Effector memory CD8-positive, alpha-beta T cell (primary cell): ENCODE measurements around the gene CYREN.

Experiments
- ATAC-seq: fragments of 150-1000 bp; cut with Tn5 transposase; replicated peaks from 2 replicates; pipeline ENCODE4 v1.10.0; 2021; ENCODE audit warnings: mild to moderate bottlenecking, moderate library complexity
- DNase-seq, 3 experiments: peaks; one replicate each; pipeline ENCODE4 v3.0.0; 2021
- H3K27ac Mint-ChIP-seq, 2 donors: one replicate each; pipeline ENCODE4 v1.8.0; 2022; ENCODE audit warnings: mild to moderate bottlenecking in 2 of 2, mixed read lengths in 2 of 2, moderate library complexity in 2 of 2
- H3K27me3 Mint-ChIP-seq, 2 donors: one replicate each; pipeline ENCODE4 v1.8.0; 2022; ENCODE audit warnings: mixed read lengths in 2 of 2
- H3K36me3 Mint-ChIP-seq: one replicate; pipeline ENCODE4 v1.8.0; 2022; ENCODE audit warnings: mild to moderate bottlenecking, moderate library complexity, mixed read lengths; ENCODE audit not compliant: insufficient read depth
- H3K4me1 Mint-ChIP-seq, 2 donors: one replicate each; pipeline ENCODE4 v1.8.0; 2022; ENCODE audit warnings: low read depth in 2 of 2, mixed read lengths in 2 of 2
- H3K4me3 Mint-ChIP-seq, 2 donors: one replicate each; pipeline ENCODE4 v1.8.0; 2022; ENCODE audit warnings: mild to moderate bottlenecking in 2 of 2, mixed read lengths in 2 of 2, moderate library complexity in 2 of 2
- H3K9me3 Mint-ChIP-seq, 2 donors: one replicate each; pipeline ENCODE4 v1.8.0; 2022; ENCODE audit warnings: mixed read lengths in 2 of 2

The CYREN gene

DNA sequence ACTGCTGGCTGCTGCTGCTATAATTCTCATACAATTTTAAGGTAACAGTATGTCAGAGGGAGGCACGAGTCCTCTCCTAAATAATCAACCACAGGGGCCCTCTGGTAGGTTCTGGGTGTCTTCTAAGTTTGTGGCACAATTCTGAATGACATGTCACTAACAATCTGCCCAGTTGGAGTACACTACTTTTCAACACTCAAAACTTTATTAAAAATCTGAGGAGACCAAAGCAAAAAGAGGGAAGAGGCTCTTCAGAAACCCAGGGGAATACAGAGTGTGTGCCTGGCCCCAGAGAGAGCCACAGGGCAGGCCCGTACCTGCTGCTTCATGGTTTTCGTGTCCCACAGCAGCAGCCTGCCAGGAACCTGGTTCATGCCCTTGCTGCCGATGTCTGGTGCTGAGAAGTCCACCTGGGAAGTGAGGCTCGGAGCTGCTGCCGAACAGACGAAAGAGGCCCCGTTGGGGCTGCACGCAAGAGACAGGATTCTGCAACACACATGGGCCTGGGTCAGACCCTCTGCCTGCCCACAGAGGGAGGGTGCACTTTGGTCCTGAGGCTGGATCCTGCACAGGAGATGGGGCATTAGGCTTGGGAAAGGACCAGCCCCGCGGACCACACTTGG is 22.5 kb upstream of the CYREN start:
- Mint-ChIP-seq H3K36me3 (peaks cover 58% of the 10 kb centered on the region), H3K27me3 (no peaks in the 10 kb centered on the region), H3K9me3 (no peaks in the 10 kb centered on the region), H3K27ac (peak overlapping the region; percentile 33 to 51), H3K4me3 (no peak overlapping the region), H3K4me1 (no peaks in the 10 kb centered on the region)
- ATAC-seq (no peak), DNase-seq (no peak)

GRCh38 chr7:135190703-135191102 is 20.2 kb upstream of the CYREN start:
- Mint-ChIP-seq H3K4me1 (no peaks in the 10 kb centered on the region), H3K9me3 (no peaks in the 10 kb centered on the region), H3K27ac (no peak overlapping the region), H3K27me3 (no peaks in the 10 kb centered on the region), H3K36me3 (peaks cover 61% of the 10 kb centered on the region), H3K4me3 (no peak overlapping the region)
- ATAC-seq (no peak), DNase-seq (no peak)

DNA sequence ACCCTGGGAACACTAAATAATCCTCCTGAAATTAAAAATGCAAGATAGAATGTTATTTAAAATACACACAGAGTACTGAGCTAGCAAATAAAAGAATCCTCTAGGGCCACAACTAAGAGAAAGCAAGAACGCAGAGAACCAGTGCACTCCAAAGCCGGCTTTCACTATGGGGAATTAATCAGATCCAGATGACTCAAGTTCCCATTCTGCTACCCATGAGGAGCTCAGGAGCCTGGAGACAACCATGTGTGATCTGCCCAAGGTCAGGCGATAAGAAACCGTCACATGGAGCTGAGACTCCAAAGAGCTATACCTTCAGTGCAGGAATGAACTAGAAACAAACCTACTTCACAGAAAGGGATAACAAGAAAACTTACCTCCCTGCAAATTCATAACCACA is 19.5 kb upstream of the CYREN start:
- H3K4me1 Mint-ChIP-seq: no peaks in the 10 kb centered on the region
- DNase-seq (no peak), ATAC-seq (no peak)
- peak overlapping the region in 1 of 2 donors; percentile 42 for H3K27ac Mint-ChIP-seq
- H3K36me3 Mint-ChIP-seq: peaks cover 62% of the 10 kb centered on the region
- H3K4me3 Mint-ChIP-seq: no peak overlapping the region
- no peaks in the 10 kb centered on the region for H3K27me3 Mint-ChIP-seq
- no peaks in the 10 kb centered on the region for H3K9me3 Mint-ChIP-seq

GRCh38 chr7:135189221-135189662 is 18.7 kb upstream of the CYREN start:
- H3K9me3 Mint-ChIP-seq: no peaks in the 10 kb centered on the region
- DNase-seq: no peak
- H3K4me1 Mint-ChIP-seq: no peaks in the 10 kb centered on the region
- no peak overlapping the region for H3K4me3 Mint-ChIP-seq
- no peaks in the 10 kb centered on the region for H3K27me3 Mint-ChIP-seq
- H3K36me3 Mint-ChIP-seq: peaks cover 59% of the 10 kb centered on the region
- no peak for ATAC-seq
- peak overlapping the region in 1 of 2 donors; percentile 42 for H3K27ac Mint-ChIP-seq

- Mint-ChIP-seq H3K27me3 (no peaks in the 10 kb centered on the region), H3K4me3 (no peak overlapping the region), H3K27ac (peak overlapping the region in 1 of 2 donors; percentile 70), H3K9me3 (no peaks in the 10 kb centered on the region), H3K36me3 (peaks cover 56% of the 10 kb centered on the region), H3K4me1 (no peaks in the 10 kb centered on the region)
- DNase-seq: no peak
- ATAC-seq: no peak
These were observed 17.9 kb upstream of the CYREN start for GRCh38 chr7:135188298-135188984.

DNA sequence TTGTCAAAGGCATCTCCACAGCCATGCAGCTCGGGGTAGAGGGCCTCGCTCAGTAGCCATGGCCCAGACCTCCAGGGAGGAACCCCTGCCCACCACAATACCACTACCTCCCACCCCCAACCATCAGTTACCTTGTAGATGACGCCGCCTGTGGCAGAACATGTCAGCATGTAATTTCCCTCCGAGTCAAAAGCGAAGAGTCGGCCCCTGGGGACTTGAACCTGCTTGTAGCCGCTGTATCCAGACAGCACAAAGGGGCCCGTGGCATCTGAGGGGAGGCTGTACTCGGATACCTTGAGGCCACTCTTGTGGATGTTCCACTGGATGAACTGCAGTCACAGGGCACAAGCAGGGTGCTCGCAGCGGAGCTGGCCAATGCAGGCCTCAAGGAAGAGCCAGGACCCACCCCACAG is 16.3 kb upstream of the CYREN start:
- peaks cover 57% of the 10 kb centered on the region for H3K36me3 Mint-ChIP-seq
- H3K27ac Mint-ChIP-seq: no peak overlapping the region
- ATAC-seq: no peak
- no peaks in the 10 kb centered on the region for H3K27me3 Mint-ChIP-seq
- H3K4me3 Mint-ChIP-seq: no peak overlapping the region
- DNase-seq: no peak
- peaks cover 0 to 4% of the 10 kb centered on the region in 2 donors for H3K9me3 Mint-ChIP-seq
- no peaks in the 10 kb centered on the region for H3K4me1 Mint-ChIP-seq

- H3K4me3 Mint-ChIP-seq: no peak overlapping the region
- DNase-seq: no peak
- ATAC-seq: no peak
- H3K9me3 Mint-ChIP-seq: peaks cover 0 to 4% of the 10 kb centered on the region in 2 donors
- H3K4me1 Mint-ChIP-seq: no peaks in the 10 kb centered on the region
- peaks cover 55% of the 10 kb centered on the region for H3K36me3 Mint-ChIP-seq
- H3K27me3 Mint-ChIP-seq: no peaks in the 10 kb centered on the region
- H3K27ac Mint-ChIP-seq: peak overlapping the region in 1 of 2 donors; percentile 35
These were observed 15.7 kb upstream of the CYREN start for GRCh38 chr7:135186261-135186540.

- Mint-ChIP-seq H3K27ac (peak overlapping the region; percentile 35 to 60), H3K9me3 (peaks cover 0 to 4% of the 10 kb centered on the region in 2 donors), H3K36me3 (peaks cover 54% of the 10 kb centered on the region), H3K27me3 (no peaks in the 10 kb centered on the region), H3K4me1 (no peaks in the 10 kb centered on the region), H3K4me3 (no peak overlapping the region)
- DNase-seq: no peak
- no peak for ATAC-seq
These were observed 15.2 kb upstream of the CYREN start for GRCh38 chr7:135185471-135186260.

DNA sequence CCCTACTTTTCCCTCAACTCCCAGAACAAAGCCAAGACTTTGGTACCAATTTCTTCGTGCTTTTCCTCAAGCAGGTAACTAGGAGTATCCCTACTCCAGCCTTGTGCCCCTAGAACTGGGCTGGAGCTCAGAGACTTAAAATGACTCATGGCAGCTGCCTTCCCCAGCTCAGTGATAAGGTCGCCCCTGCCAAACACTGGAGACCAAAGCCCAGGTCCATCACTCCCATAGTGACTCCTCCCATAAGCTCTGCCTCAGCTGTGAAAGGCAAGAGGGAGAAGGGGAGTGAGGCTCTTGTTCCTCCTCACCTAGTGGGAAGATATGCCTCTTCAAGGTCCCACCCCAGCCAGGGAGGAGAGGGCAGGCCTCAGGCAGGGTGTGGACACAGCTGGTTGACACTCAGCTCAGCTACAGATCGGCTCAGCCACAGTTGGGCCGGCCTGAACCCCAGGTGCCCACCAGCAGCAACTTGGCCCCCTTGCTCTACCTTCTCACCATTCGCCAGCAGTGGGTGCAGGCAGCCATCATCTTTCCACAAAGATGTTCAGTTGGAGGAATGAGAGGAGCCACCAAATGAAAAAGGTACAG is 13.8 kb upstream of the CYREN start:
- ATAC-seq: no peak
- H3K4me1 Mint-ChIP-seq: no peaks in the 10 kb centered on the region
- DNase-seq: no peak
- H3K9me3 Mint-ChIP-seq: peaks cover 0 to 4% of the 10 kb centered on the region in 2 donors
- no peak overlapping the region for H3K4me3 Mint-ChIP-seq
- peaks cover 41% of the 10 kb centered on the region for H3K36me3 Mint-ChIP-seq
- no peak overlapping the region for H3K27ac Mint-ChIP-seq
- no peaks in the 10 kb centered on the region for H3K27me3 Mint-ChIP-seq

- H3K9me3 Mint-ChIP-seq: peaks cover 0 to 4% of the 10 kb centered on the region in 2 donors
These were observed 13.0 kb upstream of the CYREN start for GRCh38 chr7:135183478-135183877.

DNA sequence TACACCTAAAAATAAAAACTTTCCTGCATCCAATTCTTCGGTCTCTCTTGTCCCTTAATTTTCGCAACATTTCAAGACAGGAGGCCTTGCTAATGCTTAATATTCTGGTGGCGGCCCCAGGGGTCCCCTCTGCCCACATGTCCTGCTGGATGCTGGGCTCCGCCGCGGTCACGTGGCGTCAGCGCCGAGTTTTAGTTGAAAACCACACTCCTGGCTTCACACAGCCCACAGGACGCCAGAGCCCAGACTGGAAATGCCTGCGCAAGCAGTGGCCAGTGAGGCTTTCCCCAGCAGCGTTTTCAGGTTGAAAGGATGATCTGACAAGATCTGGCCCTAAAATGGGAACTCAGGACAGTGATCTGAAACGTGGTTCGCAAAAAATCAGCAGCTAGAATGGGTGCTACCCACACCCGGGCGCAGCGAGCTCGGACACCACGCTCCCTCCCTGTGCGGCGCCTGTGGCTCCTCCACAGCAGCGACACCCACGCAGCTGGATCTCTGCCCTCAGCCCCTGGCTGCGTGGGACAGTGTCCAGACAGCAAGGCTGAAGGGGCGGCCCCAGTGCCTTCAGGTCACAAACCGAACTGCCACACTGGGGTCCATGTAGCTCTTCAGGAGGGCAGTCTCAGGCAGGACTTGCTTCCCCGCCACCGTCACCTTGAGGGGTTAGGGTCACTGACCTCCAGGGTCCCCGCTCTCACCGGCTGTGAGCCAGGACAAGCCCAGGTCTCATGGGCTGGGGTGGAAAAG is 11.6 kb upstream of the CYREN start:
- no peak for DNase-seq
- ATAC-seq: no peak
- Mint-ChIP-seq H3K4me1 (no peaks in the 10 kb centered on the region), H3K4me3 (no peak overlapping the region), H3K27ac (no peak overlapping the region), H3K36me3 (peaks cover 30% of the 10 kb centered on the region), H3K27me3 (no peaks in the 10 kb centered on the region), H3K9me3 (peaks cover 0 to 4% of the 10 kb centered on the region in 2 donors)

More at GRCh38 chr7:135183478-135183877, 13.0 kb upstream of the CYREN start:
- no peaks in the 10 kb centered on the region for H3K4me1 Mint-ChIP-seq
- no peak for DNase-seq
- no peak overlapping the region for H3K27ac Mint-ChIP-seq
- no peaks in the 10 kb centered on the region for H3K27me3 Mint-ChIP-seq
- peaks cover 36% of the 10 kb centered on the region for H3K36me3 Mint-ChIP-seq
- ATAC-seq: no peak
- H3K4me3 Mint-ChIP-seq: no peak overlapping the region

DNA sequence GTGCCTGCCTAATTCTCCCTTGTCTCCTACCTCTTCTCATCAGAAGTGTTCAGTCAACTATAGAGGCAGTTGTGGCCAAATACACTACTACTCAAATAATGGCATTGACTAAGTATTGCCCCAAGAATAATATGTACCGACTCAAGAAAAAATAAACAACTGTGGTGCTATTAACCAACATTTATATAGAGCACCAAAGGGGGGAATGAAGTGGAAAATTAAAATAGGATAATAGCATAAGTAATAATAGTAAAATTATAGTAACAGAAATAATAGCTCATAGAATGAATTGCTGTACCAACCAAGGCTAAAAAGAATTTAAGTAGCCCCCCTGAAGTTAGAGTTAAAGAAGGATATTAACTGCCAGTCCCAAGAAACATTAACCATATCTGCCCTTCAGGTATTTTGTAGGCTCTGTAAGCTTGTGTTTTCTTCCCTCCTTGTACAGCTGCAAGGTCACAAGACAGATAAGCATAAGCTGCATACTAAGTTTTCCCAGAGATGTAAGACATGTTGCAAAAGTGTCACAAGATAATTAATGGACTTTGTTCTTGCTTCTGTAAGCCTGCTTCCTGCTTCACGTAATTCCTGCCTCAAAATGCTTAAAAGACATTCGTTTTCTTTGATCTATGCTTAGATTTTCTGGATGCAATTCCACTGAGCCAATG is 10.9 kb upstream of the CYREN start:
- peaks cover 0 to 4% of the 10 kb centered on the region in 2 donors for H3K9me3 Mint-ChIP-seq
- H3K4me1 Mint-ChIP-seq: no peaks in the 10 kb centered on the region
- no peaks in the 10 kb centered on the region for H3K27me3 Mint-ChIP-seq
- no peak overlapping the region for H3K4me3 Mint-ChIP-seq
- no peak for ATAC-seq
- H3K27ac Mint-ChIP-seq: peak overlapping the region in 1 of 2 donors; percentile 19
- no peak for DNase-seq
- H3K36me3 Mint-ChIP-seq: peaks cover 24% of the 10 kb centered on the region
